HepG2 (cell line): ENCODE measurements around the gene ARHGEF37.

Source experiments
- GABPB1 ChIP-seq: IDR thresholded peaks from 2 replicates; pipeline ENCODE4 v1.6.1; 2016; ENCODE audit warnings: mild to moderate bottlenecking, missing genetic modification reagents, moderate library complexity, missing compliant biosample characterization
- HOXA7 ChIP-seq: sonication (generic); formaldehyde crosslinking; IDR thresholded peaks from 2 replicates; pipeline ENCODE4 v1.8.1; 2022; ENCODE audit warnings: mild to moderate bottlenecking, missing genetic modification reagents, moderate library complexity
- KAT8 ChIP-seq: IDR thresholded peaks from 2 replicates; pipeline ENCODE4 v1.6.1; 2016; ENCODE audit warnings: missing genetic modification reagents, missing compliant biosample characterization
- KLF13 ChIP-seq: sonication (generic); formaldehyde crosslinking; IDR thresholded peaks from 2 replicates; pipeline ENCODE4 v1.4.0; 2020; ENCODE audit warnings: mild to moderate bottlenecking, missing genetic modification reagents
- LCORL ChIP-seq, 2 experiments: fragments of 450-650 bp in 1 of 2; sonication (generic) in 1 of 2; formaldehyde crosslinking in 1 of 2; IDR thresholded peaks; 2 replicates each; pipeline versions ENCODE4 v1.5.0 to v1.6.1; 2017 to 2020; ENCODE audit warnings: antibody characterized with exemption in 1 of 2, missing genetic modification reagents in 1 of 2
- SP1 ChIP-seq, 2 experiments: fragments of 450-650 bp in 1 of 2; sonication (generic) in 1 of 2; formaldehyde crosslinking in 1 of 2; IDR thresholded peaks; 2 replicates each; pipeline versions ENCODE4 v1.4.0 to v1.6.1; 2016 to 2020; ENCODE audit warnings: missing genetic modification reagents in 1 of 2
- ZFP36 ChIP-seq: fragments of 150-350 bp; IDR thresholded peaks from 2 replicates; pipeline ENCODE4 v1.6.1; 2018; ENCODE audit warnings: borderline replicate concordance, low read length, low read depth; ENCODE audit not compliant: partially characterized antibody
- ZFP41 ChIP-seq: sonication (generic); formaldehyde crosslinking; IDR thresholded peaks from 2 replicates; pipeline ENCODE4 v1.4.0; 2020; ENCODE audit warnings: mild to moderate bottlenecking, missing genetic modification reagents, borderline replicate concordance
- TF ChIP-seq, protein P1 (sequence below): conservative IDR thresholded peaks from 2 replicates; pipeline ENCODE4 v1.6.1; 2018; ENCODE audit warnings: missing genetic modification reagents
- TF ChIP-seq, protein P2 (sequence below): sonication (generic); formaldehyde crosslinking; IDR thresholded peaks from 2 replicates; pipeline ENCODE4 v1.5.0; 2020; ENCODE audit warnings: mild to moderate bottlenecking, missing genetic modification reagents, moderate library complexity
- TF ChIP-seq, protein P3 (sequence below), 2 experiments: sonication (generic) in 1 of 2; formaldehyde crosslinking in 1 of 2; IDR thresholded peaks; 2 replicates each; pipeline versions ENCODE4 v1.6.1 to v1.9.0; 2014 to 2022; ENCODE audit warnings: antibody characterized with exemption in 1 of 2, borderline replicate concordance in 1 of 2, inconsistent platforms in 1 of 2, low read depth in 1 of 2, missing genetic modification reagents in 1 of 2
- TF ChIP-seq, protein P4 (sequence below): sonication (generic); formaldehyde crosslinking; IDR thresholded peaks from 2 replicates; pipeline ENCODE4 v1.4.0; 2020; ENCODE audit warnings: missing genetic modification reagents
- TF ChIP-seq, protein P5 (sequence below): sonication (generic); formaldehyde crosslinking; IDR thresholded peaks from 2 replicates; pipeline ENCODE4 v1.5.1; 2020; ENCODE audit warnings: missing genetic modification reagents, mild to moderate bottlenecking, borderline replicate concordance
- TF ChIP-seq, protein P6 (sequence below), 2 experiments: sonication (generic) in 1 of 2; formaldehyde crosslinking in 1 of 2; IDR thresholded peaks; 2 replicates each; pipeline versions ENCODE4 v1.5.1 to v1.6.1; 2011 to 2020; ENCODE audit warnings: borderline replicate concordance in 1 of 2, low read depth in 1 of 2, low read length in 1 of 2, mild to moderate bottlenecking in 1 of 2, missing genetic modification reagents in 1 of 2, moderate library complexity in 1 of 2

DNA sequence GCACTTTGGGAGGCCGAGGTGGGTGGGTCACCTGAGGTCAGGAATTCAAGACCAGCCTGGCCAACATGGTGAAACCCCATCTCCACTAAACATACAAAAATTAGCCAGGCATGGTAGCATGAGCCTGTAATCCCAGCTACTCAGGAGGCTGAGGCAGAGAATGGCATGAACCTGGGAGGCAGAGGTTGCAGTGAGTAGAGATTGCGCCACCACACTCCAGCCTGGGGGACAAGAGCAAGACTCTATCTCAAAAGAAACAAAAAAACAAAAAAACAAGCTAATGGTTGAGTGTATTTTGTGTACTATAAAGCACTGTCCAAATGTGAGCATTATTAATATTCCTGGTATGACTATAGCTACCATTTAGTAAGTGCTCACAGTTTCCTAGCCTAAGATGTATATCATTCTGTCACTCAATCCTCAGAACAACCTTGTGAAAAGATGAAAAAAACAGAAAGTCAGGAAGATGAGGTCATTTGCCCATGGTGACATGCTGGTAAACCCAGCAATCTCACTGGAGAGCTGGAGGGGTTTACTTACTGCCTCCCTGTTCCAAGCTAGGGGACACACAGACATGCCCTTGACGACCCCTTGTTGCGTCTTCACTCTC lies 27.7 kb downstream of the ARHGEF37 start:
- TF ChIP-seq, protein P1, sequence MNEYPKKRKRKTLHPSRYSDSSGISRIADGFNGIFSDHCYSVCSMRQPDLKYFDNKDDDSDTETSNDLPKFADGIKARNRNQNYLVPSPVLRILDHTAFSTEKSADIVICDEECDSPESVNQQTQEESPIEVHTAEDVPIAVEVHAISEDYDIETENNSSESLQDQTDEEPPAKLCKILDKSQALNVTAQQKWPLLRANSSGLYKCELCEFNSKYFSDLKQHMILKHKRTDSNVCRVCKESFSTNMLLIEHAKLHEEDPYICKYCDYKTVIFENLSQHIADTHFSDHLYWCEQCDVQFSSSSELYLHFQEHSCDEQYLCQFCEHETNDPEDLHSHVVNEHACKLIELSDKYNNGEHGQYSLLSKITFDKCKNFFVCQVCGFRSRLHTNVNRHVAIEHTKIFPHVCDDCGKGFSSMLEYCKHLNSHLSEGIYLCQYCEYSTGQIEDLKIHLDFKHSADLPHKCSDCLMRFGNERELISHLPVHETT (CRISPR knock-in tag), result no peak
- TF ChIP-seq ZFP36, result no peak
- no peak for TF ChIP-seq LCORL (IDR thresholded peaks at IDR 0.05)
- no peak for TF ChIP-seq LCORL (CRISPR knock-in tag; IDR thresholded peaks at IDR 0.05)
- TF ChIP-seq, protein P2, sequence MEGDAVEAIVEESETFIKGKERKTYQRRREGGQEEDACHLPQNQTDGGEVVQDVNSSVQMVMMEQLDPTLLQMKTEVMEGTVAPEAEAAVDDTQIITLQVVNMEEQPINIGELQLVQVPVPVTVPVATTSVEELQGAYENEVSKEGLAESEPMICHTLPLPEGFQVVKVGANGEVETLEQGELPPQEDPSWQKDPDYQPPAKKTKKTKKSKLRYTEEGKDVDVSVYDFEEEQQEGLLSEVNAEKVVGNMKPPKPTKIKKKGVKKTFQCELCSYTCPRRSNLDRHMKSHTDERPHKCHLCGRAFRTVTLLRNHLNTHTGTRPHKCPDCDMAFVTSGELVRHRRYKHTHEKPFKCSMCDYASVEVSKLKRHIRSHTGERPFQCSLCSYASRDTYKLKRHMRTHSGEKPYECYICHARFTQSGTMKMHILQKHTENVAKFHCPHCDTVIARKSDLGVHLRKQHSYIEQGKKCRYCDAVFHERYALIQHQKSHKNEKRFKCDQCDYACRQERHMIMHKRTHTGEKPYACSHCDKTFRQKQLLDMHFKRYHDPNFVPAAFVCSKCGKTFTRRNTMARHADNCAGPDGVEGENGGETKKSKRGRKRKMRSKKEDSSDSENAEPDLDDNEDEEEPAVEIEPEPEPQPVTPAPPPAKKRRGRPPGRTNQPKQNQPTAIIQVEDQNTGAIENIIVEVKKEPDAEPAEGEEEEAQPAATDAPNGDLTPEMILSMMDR (CRISPR knock-in tag), result no peak
- TF ChIP-seq HOXA7, result no peak
- TF ChIP-seq, protein P3, sequence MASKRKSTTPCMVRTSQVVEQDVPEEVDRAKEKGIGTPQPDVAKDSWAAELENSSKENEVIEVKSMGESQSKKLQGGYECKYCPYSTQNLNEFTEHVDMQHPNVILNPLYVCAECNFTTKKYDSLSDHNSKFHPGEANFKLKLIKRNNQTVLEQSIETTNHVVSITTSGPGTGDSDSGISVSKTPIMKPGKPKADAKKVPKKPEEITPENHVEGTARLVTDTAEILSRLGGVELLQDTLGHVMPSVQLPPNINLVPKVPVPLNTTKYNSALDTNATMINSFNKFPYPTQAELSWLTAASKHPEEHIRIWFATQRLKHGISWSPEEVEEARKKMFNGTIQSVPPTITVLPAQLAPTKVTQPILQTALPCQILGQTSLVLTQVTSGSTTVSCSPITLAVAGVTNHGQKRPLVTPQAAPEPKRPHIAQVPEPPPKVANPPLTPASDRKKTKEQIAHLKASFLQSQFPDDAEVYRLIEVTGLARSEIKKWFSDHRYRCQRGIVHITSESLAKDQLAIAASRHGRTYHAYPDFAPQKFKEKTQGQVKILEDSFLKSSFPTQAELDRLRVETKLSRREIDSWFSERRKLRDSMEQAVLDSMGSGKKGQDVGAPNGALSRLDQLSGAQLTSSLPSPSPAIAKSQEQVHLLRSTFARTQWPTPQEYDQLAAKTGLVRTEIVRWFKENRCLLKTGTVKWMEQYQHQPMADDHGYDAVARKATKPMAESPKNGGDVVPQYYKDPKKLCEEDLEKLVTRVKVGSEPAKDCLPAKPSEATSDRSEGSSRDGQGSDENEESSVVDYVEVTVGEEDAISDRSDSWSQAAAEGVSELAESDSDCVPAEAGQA (IDR thresholded peaks at IDR 0.05; ENCODE audit: low read depth), result no peak
- TF ChIP-seq, protein P3 (CRISPR knock-in tag; IDR thresholded peaks at IDR 0.05; ENCODE audit: borderline replicate concordance), result no peak
- TF ChIP-seq, protein P4, sequence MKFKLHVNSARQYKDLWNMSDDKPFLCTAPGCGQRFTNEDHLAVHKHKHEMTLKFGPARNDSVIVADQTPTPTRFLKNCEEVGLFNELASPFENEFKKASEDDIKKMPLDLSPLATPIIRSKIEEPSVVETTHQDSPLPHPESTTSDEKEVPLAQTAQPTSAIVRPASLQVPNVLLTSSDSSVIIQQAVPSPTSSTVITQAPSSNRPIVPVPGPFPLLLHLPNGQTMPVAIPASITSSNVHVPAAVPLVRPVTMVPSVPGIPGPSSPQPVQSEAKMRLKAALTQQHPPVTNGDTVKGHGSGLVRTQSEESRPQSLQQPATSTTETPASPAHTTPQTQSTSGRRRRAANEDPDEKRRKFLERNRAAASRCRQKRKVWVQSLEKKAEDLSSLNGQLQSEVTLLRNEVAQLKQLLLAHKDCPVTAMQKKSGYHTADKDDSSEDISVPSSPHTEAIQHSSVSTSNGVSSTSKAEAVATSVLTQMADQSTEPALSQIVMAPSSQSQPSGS, result no peak
- TF ChIP-seq SP1 (IDR thresholded peaks at IDR 0.05), result no peak
- TF ChIP-seq SP1 (CRISPR knock-in tag; IDR thresholded peaks at IDR 0.05), result no peak
- no peak for TF ChIP-seq KLF13 (CRISPR knock-in tag)
- TF ChIP-seq, protein P5, sequence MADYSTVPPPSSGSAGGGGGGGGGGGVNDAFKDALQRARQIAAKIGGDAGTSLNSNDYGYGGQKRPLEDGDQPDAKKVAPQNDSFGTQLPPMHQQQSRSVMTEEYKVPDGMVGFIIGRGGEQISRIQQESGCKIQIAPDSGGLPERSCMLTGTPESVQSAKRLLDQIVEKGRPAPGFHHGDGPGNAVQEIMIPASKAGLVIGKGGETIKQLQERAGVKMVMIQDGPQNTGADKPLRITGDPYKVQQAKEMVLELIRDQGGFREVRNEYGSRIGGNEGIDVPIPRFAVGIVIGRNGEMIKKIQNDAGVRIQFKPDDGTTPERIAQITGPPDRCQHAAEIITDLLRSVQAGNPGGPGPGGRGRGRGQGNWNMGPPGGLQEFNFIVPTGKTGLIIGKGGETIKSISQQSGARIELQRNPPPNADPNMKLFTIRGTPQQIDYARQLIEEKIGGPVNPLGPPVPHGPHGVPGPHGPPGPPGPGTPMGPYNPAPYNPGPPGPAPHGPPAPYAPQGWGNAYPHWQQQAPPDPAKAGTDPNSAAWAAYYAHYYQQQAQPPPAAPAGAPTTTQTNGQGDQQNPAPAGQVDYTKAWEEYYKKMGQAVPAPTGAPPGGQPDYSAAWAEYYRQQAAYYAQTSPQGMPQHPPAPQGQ, result no peak
- TF ChIP-seq ZFP41 (CRISPR knock-in tag), result no peak
- TF ChIP-seq, protein P6, sequence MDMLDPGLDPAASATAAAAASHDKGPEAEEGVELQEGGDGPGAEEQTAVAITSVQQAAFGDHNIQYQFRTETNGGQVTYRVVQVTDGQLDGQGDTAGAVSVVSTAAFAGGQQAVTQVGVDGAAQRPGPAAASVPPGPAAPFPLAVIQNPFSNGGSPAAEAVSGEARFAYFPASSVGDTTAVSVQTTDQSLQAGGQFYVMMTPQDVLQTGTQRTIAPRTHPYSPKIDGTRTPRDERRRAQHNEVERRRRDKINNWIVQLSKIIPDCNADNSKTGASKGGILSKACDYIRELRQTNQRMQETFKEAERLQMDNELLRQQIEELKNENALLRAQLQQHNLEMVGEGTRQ (IDR thresholded peaks at IDR 0.05; ENCODE audit: low read depth, low read length), result no peak
- TF ChIP-seq, protein P6 (CRISPR knock-in tag; IDR thresholded peaks at IDR 0.05; ENCODE audit: borderline replicate concordance), result no peak
- no peak for TF ChIP-seq KAT8
- TF ChIP-seq GABPB1 (CRISPR knock-in tag), result no peak
